Calu3 (cell line): ENCODE results near the gene BTG4. TPM values are rescaled to one million over a fixed set of nuclear protein-coding genes. Genes with fewer than 3 reads are reported as not detected.

Source experiments
- BruUV-seq: library from RNA; stranded (reverse); fragments of 400-500 nt; replicated peaks from 2 replicates; lab custom pipeline; 2021; lab: Mats Ljungman, UMichigan
- CTCF ChIA-PET: fragments of 300-600 bp; sonication (Branson Sonifier 250); formaldehyde crosslinking; loops from one replicate; lab custom pipeline; 2022; ENCODE audit warnings: antibody characterized with exemption; lab: Charles Lee
- DNase-seq: peaks from one replicate; pipeline ENCODE4 v3.0.0; 2022
- H3K27ac Mint-ChIP-seq: one replicate; pipeline ENCODE4 v1.8.0; 2022; ENCODE audit warnings: mixed read lengths; ENCODE audit not compliant: unreplicated experiment
- H3K27me3 Mint-ChIP-seq: one replicate; pipeline ENCODE4 v1.8.0; 2022; ENCODE audit warnings: mixed read lengths; ENCODE audit not compliant: unreplicated experiment
- H3K36me3 Mint-ChIP-seq: one replicate; pipeline ENCODE4 v1.8.0; 2022; ENCODE audit warnings: mild to moderate bottlenecking, moderate library complexity, mixed read lengths; ENCODE audit not compliant: insufficient read depth, unreplicated experiment
- H3K4me1 Mint-ChIP-seq: one replicate; pipeline ENCODE4 v1.8.0; 2022; ENCODE audit warnings: mild to moderate bottlenecking, low read depth, mixed read lengths; ENCODE audit not compliant: unreplicated experiment
- H3K4me3 Mint-ChIP-seq: one replicate; pipeline ENCODE4 v1.8.0; 2022; ENCODE audit warnings: mild to moderate bottlenecking, low read depth, moderate library complexity, mixed read lengths; ENCODE audit not compliant: unreplicated experiment
- H3K9me3 Mint-ChIP-seq: one replicate; pipeline ENCODE4 v1.8.0; 2022; ENCODE audit warnings: low read depth, mixed read lengths; ENCODE audit not compliant: unreplicated experiment
- CTCF ChIP-seq: fragments of 200-600 bp; IDR thresholded peaks from one replicate; pipeline ENCODE4 v1.8.0; 2022; ENCODE audit warnings: antibody characterized with exemption; ENCODE audit not compliant: unreplicated experiment
- intact Hi-C: fragments of 100-400 bp; cut with micrococcal nuclease; formaldehyde crosslinking; loops from one replicate; pipeline ENCODE4 v1.10.0; 2022; ENCODE audit not compliant: unreplicated experiment
- total RNA-seq: library from RNA; stranded (reverse); gene quantifications from 2 replicates; pipeline ENCODE4 v1.2.3, GENCODE V29; 2022

BTG4 gene
- total RNA-seq, 1 experiment from 2014 or later, result not detected

GRCh38 chr11:111524056-111524455 is 11.9 kb upstream of the BTG4 start:
- Mint-ChIP-seq H3K27ac (no peak overlapping the region), H3K36me3 (no peaks in the 10 kb centered on the region), H3K27me3 (no peaks in the 10 kb centered on the region), H3K9me3 (no peaks in the 10 kb centered on the region), H3K4me1 (peaks cover 14% of the 10 kb centered on the region), H3K4me3 (no peak overlapping the region)
- no peak for DNase-seq
- intact Hi-C loops, result no loop called here
- no peak for TF ChIP-seq CTCF
- CTCF ChIA-PET, result interaction anchor here (1.5 kb wide), 1 partner anchor 11 kb away, joined by 12 read pairs; the partner anchor contains the start of gene BTG4
- BruUV-seq, result no TSS peak

GRCh38 chr11:111523343-111523742 is 11.2 kb upstream of the BTG4 start:
- CTCF ChIA-PET, result interaction anchor here (1.5 kb wide), 1 partner anchor 10 kb away, joined by 12 read pairs; the partner anchor contains the start of gene BTG4
- BruUV-seq, result no TSS peak

GRCh38 chr11:111522426-111522825 is 10.2 kb upstream of the BTG4 start:
- intact Hi-C loops, result no loop called here
- H3K4me3 Mint-ChIP-seq, result no peak overlapping the region
- H3K27ac Mint-ChIP-seq, result no peak overlapping the region
- BruUV-seq, result no TSS peak
- DNase-seq, result no peak
- H3K9me3 Mint-ChIP-seq, result no peaks in the 10 kb centered on the region
- peaks cover 14% of the 10 kb centered on the region for H3K4me1 Mint-ChIP-seq
- H3K36me3 Mint-ChIP-seq, result no peaks in the 10 kb centered on the region
- H3K27me3 Mint-ChIP-seq, result no peaks in the 10 kb centered on the region
- CTCF ChIA-PET, result no interaction called here
- no peak for TF ChIP-seq CTCF

More at GRCh38 chr11:111523343-111523742, 11.2 kb upstream of the BTG4 start:
- Mint-ChIP-seq H3K4me3 (no peak overlapping the region), H3K4me1 (peaks cover 14% of the 10 kb centered on the region), H3K27ac (no peak overlapping the region), H3K36me3 (no peaks in the 10 kb centered on the region), H3K9me3 (no peaks in the 10 kb centered on the region), H3K27me3 (no peaks in the 10 kb centered on the region)
- no peak for DNase-seq
- intact Hi-C loops, result no loop called here
- no peak for TF ChIP-seq CTCF

GRCh38 chr11:111521135-111521534 is 8.9 kb upstream of the BTG4 start:
- no peak for DNase-seq
- no TSS peak for BruUV-seq
- Mint-ChIP-seq H3K4me3 (no peak overlapping the region), H3K9me3 (no peaks in the 10 kb centered on the region), H3K36me3 (no peaks in the 10 kb centered on the region), H3K27me3 (no peaks in the 10 kb centered on the region), H3K27ac (no peak overlapping the region), H3K4me1 (peaks cover 7% of the 10 kb centered on the region)
- intact Hi-C loops, result no loop called here
- no peak for TF ChIP-seq CTCF
- CTCF ChIA-PET, result no interaction called here
